ENCODE measurements around the gene CUTA.
"Not testable (repeated sequence)": the region's sequence is repeated elsewhere in the genome, so short reads cannot be mapped to it uniquely, and the experiment has no call there.

Gene CUTA

DNA sequence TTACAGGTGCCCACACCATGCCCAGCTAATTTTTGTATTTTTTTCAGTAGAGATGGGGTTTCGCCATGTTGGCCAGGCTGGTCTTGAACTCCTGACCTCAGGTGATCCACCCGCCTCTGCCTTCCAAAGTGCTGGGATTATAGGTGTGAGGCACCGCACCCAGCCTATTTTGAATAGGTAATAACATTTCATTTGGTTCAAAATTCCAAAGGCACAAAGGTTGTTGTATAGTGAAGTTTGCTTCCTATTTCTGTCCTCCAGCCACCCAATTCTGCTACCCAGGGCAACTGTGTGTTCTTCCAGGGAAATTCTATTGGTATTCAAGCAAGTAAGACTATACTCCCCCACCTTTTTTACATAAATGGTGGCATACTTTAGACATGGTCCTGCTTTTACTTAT is 19.3 kb downstream of the CUTA start:
- not testable (repeated sequence) for DNase-seq

DNA sequence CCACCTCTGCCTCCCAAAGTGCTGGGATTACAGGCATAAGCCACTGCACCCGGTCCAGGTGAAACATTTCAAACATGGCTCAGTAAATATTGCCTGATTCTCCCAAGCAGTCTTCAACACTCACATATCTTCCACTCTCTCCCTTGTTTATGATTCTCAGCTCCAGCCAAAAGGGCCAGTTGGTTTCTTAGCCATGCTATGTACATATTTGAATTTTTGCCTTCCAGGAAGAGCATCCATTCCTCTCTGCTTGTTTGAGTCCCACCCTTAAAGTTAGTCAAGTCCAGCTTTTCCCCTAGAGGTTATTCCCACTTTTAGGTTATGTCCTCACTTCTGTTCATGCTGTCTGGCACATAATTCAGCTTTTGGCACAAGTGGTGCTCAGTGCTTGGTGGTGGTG is 20.4 kb downstream of the CUTA start:
- no peak for DNase-seq

DNA sequence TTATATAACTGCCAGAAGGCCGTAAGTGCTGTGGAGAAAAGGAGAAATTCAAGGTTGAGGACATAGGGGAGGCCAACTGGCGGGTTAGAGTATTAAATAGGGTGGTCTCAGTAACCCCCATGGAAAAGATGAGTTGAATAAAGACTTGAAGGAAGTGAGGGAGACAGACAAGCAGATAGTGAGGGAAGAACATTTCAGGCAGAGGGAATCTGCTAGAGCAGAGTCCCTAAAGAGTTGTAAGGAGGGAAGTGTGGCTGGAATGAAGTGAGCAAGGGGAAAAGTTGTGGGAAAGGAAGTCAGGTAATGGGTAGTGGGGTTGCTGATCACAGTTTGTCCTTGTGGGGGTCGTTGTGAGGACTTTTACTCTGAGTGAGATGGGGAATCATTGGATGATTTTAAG is 24.9 kb downstream of the CUTA start:
- no peak for DNase-seq

DNA sequence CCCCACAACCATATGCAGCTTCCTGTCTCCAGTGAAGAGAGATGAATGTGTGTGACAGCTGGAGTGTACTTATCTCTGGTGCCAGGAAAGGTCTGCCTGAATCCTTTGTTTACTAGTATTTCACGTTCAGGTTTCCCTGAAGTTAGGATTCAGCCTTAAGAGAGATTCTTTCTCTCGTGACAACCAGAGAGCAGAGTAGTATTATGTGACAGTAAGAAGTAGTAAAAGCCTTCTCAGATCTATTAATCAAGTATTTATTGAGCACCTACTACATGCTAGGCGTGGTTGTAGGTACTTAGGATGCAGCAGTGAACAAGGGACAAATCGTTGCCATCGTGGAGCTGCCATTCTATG is 25.3 kb downstream of the CUTA start:
- no peak for DNase-seq

DNA sequence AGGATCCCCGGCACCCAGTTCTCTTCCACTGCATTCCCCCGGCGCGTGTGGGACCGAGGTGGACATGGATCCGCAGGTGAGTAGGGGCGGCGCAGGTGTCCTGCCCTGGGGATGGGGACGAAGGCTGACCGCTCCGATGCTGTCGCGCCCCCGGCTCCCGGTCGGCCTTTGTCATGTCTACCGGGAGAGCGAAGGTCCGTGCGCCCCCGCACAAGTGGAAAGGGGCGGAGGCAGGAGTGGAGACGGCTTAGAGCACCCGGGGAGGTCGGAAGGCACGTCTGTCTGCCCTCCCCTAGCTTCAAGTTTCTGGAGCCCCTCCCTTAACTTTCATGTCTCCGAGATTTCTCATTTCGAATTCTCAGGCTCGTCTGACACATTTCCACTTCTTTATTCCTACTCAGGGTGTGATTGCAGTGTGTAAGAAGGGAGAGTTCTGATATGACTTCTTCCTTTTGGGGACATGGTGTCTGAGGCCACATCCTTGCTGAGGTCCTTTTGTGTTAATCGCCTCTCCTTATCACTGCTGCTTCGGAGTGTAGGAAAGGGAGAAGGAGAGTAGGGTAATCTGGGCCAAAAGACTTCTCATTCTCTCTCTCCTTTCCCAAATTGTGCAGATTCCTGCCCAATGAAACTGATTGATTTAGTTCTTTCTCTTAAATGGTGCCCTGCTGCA is 25.8 kb downstream of the CUTA start:
- DNase-seq: no peak

DNA sequence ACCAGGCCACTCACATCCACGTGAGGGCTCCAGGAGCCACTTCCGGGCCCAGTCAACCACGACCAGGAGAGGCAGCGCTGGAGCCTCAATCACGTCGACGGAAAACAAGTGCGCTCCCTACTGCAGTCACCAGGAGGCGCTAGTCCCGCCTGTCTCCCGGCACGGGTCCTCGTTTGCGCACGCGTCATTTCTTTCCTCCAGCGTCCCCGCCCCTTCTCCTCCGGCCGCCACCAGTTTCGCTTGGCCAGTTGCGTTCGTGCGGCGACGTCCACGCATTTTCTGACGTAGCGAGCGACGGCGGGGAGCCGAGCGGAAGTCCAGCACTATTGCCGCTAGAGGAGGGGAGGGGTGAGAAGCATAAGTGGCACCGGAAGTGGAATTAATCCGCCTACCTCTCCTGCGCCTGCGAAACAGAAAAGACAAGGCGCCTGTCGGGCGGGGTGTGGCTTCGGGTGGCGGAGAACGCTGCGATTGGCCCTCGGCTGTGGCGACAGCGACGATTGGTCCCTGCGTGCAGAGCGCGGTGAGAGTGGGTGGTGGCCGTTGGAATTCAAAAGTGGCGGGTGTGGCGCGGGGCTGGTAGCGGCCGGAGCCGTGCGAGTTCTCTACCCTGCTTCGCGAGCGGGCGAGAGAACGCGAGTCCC is 26.5 kb downstream of the CUTA start, which contains the start of gene KIFC1:
TSS of gene KIFC1 (plus strand) at position 546 of the 644 bp plus-strand sequence. CDS start 163 bp downstream, outside the sequence.
- peak; percentile 99 for DNase-seq

DNA sequence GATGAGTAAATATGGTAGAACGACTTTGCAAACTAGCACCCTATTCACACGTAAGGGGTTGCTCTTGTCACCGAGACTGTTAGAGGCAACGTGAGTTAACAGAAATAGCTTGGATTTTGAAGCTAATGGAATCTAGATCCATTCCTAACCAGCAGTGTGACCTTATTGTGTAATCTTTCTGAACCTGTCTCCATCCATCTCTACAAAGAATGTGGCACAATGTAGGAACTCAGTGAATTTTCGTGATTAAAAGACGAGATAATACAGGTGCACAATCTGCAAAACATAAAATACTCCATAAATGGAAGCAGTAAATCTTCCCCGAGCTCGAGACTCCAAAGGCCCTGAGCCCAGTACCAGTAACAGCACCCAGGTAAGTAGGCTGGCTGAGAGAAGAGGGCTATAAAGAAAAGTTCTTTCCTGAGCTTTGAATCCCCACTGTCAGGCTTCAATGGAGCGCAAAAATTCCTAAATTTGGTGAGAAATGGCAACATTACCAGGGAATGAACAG is 27.1 kb downstream of the CUTA start:
- no peak for DNase-seq

DNA sequence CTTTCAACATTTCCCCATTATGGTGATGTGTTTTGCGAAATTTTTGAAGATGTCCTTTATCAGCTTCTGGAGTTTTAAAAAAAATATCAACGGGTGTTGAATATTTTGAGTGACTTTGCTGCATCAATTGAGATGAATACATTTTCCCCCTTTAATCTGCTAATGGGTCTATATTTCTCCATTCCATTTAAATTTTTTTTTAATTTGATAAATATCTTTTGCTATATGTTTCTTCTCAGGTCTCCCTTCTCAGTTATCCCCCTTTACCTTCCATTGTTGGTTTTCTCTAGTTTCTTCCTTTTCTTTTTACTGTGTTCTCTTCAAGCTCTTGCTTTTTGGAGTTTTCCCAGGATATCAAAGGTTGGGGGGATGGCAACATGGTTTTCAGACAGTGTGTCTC is 27.7 kb downstream of the CUTA start:
- no peak for DNase-seq

DNA sequence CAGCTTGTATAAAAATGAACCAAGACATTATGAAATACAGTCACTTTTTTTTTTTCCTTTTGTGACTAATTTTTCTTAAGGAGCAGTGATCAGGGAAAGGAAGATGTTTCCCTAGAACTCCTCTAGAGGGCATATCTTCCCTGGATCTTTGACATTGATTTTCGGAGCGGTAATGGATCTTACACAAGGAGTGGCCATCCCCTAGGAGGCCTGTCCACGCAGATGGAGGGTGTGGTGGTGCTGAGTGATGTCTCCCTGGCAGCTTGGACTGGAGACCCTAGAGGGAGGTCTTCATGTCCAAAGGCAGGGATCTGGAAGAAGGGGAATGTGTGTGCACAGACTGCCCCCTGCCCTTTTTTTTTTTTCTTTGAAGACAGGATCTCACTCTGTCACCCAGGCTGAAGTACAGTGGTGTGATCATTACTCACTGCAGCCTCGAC is 33.3 kb downstream of the CUTA start:
- no peak for DNase-seq

DNA sequence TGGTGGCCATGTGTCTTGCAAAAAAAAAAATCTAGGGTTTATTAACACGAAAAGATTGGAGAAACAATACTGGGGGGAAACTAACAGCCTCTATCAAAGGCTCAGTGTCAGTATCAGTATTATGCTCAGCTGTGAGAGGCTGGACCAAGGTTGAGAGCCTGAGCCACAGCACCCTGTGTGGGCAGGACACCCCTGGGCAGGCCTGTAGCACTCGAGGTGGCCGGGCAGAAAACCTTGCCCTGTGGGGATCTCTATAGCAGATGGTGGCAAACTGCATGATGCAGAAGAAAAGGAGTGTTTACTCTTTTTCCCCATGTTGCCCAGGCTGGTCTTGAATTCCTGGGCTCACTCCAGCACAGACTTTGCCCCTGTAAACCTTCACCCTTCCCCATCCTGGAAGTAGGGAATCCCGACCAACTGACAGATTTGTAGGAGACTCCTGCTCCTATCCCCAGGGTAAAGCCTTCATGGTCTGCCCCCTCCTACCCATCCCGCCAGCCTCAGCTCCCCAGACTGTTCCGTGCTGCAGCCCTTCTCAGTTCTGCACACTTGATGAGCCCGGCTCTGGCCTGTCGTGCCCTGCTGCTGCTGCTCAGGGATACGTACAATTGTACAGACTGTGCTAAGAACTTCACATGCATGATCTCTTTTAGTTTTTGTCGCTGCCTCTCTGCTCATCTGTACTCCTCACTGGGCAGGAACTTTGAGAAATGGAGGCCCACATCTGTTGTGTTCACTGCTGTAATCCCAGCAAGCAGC is 34.3 kb downstream of the CUTA start:
- DNase-seq: no peak

DNA sequence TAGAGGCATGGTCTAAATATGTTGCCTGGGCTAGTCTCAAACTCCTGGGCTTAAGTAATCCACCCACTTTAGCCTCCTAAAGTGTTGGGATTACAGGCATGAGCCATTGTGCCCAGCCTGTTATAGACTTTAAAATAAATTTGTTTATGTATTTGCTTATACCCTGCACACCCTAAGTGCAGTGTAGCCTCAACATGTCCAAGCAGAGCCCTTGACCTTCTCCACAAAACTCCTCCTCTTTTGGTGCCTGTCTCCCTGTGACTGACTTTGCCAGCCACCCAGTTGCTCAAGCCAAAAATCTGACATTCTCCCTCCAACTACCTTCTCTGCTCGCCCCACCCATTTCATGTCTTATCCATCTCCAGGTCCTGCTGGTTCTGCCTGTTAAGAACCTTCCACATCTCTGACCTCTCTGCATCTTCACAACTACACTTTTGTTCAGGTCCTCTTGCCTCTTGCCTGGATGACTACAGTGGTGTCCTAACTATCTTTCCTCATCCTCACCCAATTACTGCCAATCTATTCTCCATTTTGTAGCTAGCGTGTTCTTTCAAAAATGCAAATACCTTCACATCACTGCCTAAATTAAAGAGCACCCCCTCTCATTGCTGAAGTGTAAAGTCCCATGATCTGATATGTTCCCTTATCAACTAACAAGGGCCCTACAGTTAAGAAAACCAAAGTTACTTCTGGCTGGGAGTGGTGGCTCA is 37.5 kb downstream of the CUTA start:
- DNase-seq: no peak

DNA sequence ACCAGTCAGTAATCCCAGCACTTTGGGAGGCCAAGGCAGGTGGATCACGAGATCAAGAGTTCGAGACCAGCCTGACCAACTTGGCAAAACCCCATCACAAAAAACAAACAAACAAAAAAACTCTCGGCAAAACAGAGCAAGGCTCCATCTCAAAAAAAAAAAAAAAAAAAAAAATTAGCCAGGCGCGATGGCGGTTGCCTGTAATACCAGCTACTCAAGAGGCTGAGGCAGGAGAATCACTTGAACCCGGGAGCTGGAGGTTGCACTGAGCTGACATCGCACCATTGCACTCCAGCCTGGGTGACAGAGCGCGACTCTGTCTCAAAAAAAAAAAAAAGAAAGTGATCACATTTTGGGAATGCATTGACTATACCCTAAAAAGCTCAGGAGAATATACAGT is 38.7 kb downstream of the CUTA start:
- DNase-seq: not testable (repeated sequence)

DNA sequence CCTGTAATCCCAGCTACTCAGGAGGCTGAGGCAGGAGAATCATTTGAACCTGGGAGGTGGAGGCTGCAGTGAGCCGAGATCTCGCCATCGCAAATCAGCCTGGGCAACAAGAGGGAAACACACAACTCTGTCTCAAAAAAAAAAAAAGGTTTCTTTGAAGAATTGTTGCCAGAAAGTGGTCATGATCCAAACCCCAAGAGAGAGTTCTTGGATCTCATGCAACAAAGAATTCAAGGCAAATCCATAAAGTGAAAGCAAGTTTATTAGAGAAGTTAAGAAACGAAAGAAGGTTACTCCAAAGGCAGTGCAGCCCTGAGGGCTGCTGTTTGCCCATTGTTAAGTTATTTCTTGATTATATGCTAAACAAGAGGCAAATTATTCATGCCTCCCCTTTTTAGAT is 40.7 kb downstream of the CUTA start:
- no peak for DNase-seq

DNA sequence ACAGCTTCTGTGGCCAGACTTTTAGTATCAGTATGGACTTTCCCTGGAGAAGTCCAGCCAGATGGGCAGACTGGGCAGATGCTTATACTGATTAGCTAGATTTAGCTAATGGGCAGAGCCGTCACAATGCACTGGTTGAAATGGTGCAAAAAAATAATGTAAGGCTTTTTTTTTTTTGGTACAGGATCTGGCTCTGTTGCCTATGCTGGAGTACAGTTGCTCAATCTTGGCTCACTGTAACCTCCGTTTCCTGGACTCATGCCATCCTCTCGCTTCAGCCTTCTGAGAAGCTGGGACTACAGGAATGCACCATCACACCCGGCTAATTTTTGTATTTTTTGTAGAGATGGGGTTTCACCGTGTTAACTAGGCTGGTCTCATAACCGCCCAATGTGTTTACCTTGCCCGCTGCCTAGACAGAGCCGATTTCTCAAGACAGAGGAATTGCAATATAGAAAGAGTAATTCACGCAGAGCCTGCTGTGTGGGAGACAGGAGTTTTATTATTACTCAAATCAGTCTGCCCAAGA is 42.7 kb downstream of the CUTA start:
- no peak for DNase-seq

DNA sequence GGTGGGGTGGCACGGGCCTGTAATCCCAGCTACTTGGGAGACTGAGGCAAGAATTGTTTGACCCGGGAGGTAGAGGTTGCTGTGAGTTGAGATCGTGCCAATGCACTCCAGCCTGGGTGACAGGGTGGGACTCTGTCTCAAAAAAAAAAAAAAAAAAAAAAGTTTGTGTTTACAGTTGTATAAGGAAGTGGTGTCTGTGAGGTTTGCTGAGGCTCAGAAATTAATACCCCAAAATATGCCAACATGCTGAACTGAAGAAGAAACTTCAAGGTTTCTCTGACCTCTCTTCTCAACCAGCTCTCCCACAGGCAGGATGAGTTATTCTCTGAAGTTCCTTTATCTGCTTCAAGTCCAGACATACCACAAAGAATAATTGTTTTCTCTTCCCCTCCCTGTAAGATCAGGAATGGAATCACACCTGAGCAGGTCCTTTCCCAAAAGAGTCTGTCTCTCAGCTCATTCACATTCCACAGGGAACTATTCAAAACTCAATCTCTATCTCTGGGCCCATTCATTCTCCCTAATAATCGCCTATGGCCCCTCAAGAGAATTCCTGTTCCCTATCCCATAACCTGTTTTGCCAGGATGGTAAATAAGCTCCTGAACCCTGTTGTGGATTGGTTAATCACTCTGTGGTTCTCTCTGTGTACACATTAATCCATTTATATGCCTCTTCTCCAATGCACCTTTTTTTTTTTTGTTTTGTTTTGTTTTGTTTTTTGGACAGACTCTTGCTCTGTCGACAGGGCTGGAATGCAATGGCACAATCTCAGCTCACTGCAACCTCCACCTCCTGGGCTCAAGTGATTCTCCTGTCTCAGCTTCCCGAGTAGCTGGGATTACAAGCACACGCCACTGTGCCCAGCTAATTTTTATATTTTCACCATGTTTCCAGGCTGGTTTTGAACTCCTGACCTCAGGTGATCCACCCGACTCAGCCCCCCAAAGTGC is 43.7 kb downstream of the CUTA start:
- no peak for DNase-seq

DNA sequence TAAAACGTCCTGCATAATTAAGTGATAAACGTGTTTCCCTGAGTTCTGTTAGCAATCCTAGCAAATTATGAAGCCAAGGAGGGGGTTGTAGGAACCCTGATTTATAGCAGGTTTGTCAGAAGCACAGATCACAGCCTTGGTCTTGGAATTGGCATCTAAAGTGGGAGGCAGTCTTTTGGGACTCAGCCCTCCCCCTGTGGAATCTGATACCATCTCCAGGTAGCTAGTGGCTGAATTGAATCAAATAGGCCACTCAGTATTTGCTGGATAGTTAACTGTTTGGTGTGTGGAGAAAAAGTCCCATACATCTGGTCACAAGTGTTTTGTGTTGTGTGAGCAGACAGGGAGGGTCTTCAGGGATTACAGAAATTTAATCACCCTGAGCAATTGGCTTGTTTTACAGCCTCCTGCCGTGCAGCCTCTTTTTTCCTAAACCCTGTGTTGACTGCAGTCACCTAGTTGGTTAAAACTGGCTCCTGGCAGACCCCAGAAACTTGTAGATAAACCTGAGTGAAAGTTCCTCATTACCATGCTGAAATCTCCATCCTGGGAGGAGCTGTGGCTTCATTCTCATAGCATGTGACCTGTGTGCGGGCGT is 45.3 kb downstream of the CUTA start:
- no peak for DNase-seq

DNA sequence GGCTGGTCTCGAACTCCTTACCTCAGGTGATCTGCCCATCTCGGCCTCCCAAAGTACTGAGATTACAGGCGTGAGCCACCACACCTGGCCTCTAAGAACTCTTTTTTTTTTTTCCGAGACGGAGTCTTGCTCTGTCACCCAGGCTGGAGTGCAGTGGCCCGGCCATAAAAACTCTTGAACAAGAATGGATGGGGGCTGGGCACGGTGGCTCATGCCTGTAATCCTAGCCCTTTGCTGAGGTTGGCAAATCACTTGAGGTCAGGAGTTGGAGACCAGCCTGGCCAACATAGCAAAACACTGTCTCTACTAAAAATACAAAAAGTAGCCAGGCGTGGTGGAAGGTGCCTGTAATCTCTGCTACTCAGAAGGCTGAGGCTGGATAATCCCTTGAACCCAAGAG is 46.0 kb downstream of the CUTA start:
- not testable (repeated sequence) for DNase-seq

DNA sequence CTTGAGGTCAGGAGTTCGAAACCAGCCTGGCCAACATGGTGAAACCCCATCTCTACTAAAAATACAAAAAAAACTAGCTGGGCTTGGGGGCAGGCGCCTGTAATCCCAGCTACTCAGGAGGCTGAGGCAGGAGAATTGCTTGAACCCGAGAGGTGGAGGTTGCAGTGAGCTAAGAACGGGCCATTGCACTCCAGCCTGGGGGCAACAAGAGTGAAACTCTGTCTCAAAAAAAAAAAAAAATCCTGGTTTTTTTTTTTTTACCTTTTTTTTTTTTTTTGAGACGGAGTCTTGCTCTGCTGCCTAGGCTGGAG is 50.2 kb downstream of the CUTA start:
- DNase-seq: not testable (repeated sequence)

DNA sequence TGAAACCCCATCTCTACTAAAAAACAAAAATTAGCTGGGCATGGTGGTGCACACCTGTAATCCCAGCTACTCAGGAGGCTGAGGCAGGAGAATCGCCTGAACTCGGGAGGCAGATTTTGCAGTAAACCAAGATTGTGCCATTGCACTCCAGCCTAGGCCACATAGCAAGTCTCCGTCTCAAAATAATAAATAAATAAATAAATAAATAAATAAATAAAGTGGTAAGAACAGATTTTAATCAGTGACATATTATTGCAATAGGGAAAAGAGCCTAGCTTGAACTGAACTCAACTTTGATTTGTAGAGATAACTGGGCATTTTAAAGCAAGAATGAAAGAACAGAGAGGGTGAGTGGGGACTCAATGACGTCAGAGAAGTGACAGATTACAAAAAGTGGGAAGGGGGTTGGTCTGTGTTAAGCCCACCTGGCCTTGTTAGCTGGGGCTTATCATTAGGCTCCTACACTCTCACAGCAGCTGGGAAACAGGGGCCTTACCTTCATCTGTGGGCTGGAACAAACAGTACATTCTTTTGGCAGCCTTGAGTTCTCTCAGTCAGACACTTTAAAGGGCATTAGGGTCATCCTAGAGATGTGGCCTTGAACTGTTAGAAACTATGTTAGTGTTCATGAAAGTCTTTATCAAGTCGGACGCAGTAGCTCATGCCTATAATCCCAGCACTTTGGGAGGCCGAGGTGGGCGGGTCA is 50.7 kb downstream of the CUTA start:
- no peak for DNase-seq

Measured in NCI-H1092 treated with DMSO at 0.1 percent for 48 hours (cell line).